GM13977 (cell line): ENCODE data around the gene PM20D1.

ENCODE experiments used
- DNase-seq: peaks from one replicate; pipeline ENCODE4 v3.0.0; 2012; ENCODE audit warnings: low spot score
- CTCF ChIP-seq: IDR thresholded peaks from 2 replicates; pipeline ENCODE4 v1.5.1; 2012; ENCODE audit warnings: mild to moderate bottlenecking, control low read depth; ENCODE audit not compliant: insufficient read depth; ENCODE audit errors: extremely low read depth, missing control alignments
- in situ Hi-C: fragments of 300-500 bp; cut with MboI; formaldehyde crosslinking; loops from one replicate; pipeline ENCODE4 v1.12.0; 2022; ENCODE audit warnings: low sequenced_read_pairs, low pct_unique_long_range_greater_than_20kb, mixed read lengths, inconsistent platforms; ENCODE audit not compliant: unreplicated experiment

The PM20D1 gene

DNA sequence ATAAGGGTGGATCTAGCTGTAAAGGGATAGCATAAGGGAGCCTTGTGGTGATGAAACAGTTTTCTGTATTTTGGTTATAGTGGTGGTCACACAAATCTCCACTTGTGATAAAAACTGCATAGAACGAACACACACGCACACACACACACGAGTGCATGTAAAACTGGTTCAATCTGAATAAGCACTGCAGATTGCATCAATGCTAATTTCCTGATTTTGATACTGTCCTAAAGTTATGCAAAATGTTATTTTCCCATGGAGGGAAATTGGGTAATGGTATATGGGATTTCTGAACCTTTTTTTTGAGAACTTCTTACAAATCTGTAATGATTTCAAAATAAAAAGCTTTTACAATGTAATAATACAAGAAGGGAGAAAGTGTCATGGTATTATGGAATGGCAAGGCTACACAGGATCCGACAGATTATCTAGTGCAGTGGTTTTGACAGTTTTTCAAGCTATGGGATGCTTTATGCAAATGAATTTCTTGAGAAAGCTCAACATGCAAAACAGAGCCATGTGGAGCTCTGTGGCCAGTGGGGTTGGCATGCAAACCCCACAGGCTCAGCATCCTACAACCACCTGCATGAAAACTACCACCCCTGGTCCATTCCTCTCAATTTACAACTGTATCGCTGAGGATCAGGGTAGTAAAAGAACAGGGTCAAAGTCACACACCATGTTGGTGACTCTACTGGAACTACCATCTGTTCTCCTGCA, 55.8 kb downstream of the PM20D1 start:
- in situ Hi-C loops: loop anchor here (10.0 to 25.0 kb wide), 2 partner anchors 191 to 318 kb away; partner anchors contain the start of gene AVPR1B
- no peak for TF ChIP-seq CTCF
- no peak for DNase-seq

GRCh38 chr1:205792961-205793673, 56.8 kb downstream of the PM20D1 start:
- in situ Hi-C loops: loop anchor here (10.0 to 25.0 kb wide), 2 partner anchors 192 to 319 kb away; partner anchors contain the start of gene AVPR1B
- DNase-seq: no peak
- TF ChIP-seq CTCF: no peak

- no peak for TF ChIP-seq CTCF
- DNase-seq: no peak
- in situ Hi-C loops: loop anchor here (10.0 to 25.0 kb wide), 2 partner anchors 192 to 320 kb away; partner anchors contain the start of gene AVPR1B
Observed at GRCh38 chr1:205792481-205792881, 57.5 kb downstream of the PM20D1 start.

DNA sequence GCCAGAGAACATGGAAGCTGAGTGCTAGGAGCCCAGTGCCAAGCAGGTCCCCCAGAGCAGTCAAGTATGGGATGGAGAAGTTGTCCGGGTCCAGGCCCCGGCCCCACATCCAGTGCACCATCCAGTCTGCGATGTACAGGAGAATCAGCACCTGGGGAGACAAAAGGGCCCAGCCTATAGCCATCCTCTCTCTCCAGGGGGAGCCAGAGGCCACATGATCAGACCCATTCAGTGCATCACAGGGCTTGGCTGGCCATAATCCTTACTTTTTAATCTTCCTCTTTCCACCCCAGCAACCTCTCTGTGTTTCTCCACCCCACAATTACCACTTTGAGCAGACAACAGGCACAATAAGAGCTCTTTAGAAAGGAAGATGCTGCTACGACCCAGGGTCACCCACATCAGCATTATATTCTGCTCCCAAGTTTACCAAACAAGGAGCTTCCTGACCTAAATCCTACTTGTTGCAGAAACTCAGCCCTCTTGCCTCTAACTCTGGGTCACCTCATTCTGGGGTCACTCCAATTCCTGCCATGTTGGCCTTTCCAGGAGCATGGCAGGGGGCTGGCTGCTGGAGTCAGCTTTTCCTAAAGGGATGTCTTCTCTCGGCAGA, 58.3 kb downstream of the PM20D1 start:
- DNase-seq: peak; percentile 79
- in situ Hi-C loops: loop anchor here (10.0 to 25.0 kb wide), 2 partner anchors 193 to 321 kb away; partner anchors contain the start of gene AVPR1B
- peak; percentile 86 for TF ChIP-seq CTCF

GRCh38 chr1:205787287-205787916, 62.5 kb downstream of the PM20D1 start:
- DNase-seq: no peak
- TF ChIP-seq CTCF: no peak
- in situ Hi-C loops: loop anchor here (25.0 kb wide), 1 partner anchor 325 kb away; the partner anchor contains the start of gene AVPR1B

GRCh38 chr1:205786601-205787000, 63.3 kb downstream of the PM20D1 start:
- no peak for DNase-seq
- in situ Hi-C loops: loop anchor here (25.0 kb wide), 1 partner anchor 326 kb away; the partner anchor contains the start of gene AVPR1B
- no peak for TF ChIP-seq CTCF
